ENCODE data around the gene OPN1MW2. TPM values are rescaled to one million over a fixed set of nuclear protein-coding genes. Genes with fewer than 3 reads are reported as not detected.
"Not testable (repeated sequence)": the region's sequence is repeated elsewhere in the genome, so short reads cannot be mapped to it uniquely, and the experiment has no call there.

OPN1MW2 gene
- total RNA-seq: not detected

GRCh38 chrX:154219456-154219855 lies at the start of gene OPN1MW2:
Gene OPN1MW2 (plus strand): TSS chrX:154219756. CDS start chrX:154219816, 60 bp downstream.
- H3K4me3 ChIP-seq; intact Hi-C loops (cut with DNase I); H3K4me1 ChIP-seq; DNase-seq (ENCODE audit: low spot score in 2 of 2); H3K27me3 ChIP-seq; H3K27ac ChIP-seq; H3K9me3 ChIP-seq; H3K36me3 ChIP-seq: not testable (repeated sequence)

- H3K4me3 ChIP-seq; H3K36me3 ChIP-seq; intact Hi-C loops (cut with DNase I); H3K27ac ChIP-seq; H3K9me3 ChIP-seq; H3K27me3 ChIP-seq; DNase-seq (ENCODE audit: low spot score in 2 of 2); H3K4me1 ChIP-seq: not testable (repeated sequence)
Measured at GRCh38 chrX:154172535-154172943, 47.0 kb upstream of the OPN1MW2 start.

- DNase-seq (ENCODE audit: low spot score in 2 of 2); H3K9me3 ChIP-seq; intact Hi-C loops (cut with DNase I); H3K4me3 ChIP-seq; H3K27me3 ChIP-seq; H3K36me3 ChIP-seq; H3K27ac ChIP-seq; H3K4me1 ChIP-seq: not testable (repeated sequence)
Measured at GRCh38 chrX:154174356-154174755, 45.2 kb upstream of the OPN1MW2 start.

GRCh38 chrX:154182296-154182695 lies 37.3 kb upstream of the OPN1MW2 start, which contains the start of gene OPN1MW:
Gene OPN1MW (plus strand): TSS chrX:154182596. CDS start chrX:154182678, 82 bp downstream.
- intact Hi-C loops (cut with DNase I); H3K4me1 ChIP-seq; H3K9me3 ChIP-seq; H3K4me3 ChIP-seq; H3K27ac ChIP-seq; H3K27me3 ChIP-seq; H3K36me3 ChIP-seq; DNase-seq (ENCODE audit: low spot score in 2 of 2): not testable (repeated sequence)

- H3K4me3 ChIP-seq; H3K9me3 ChIP-seq; H3K36me3 ChIP-seq; H3K27ac ChIP-seq; intact Hi-C loops (cut with DNase I); DNase-seq (ENCODE audit: low spot score in 2 of 2); H3K4me1 ChIP-seq; H3K27me3 ChIP-seq: not testable (repeated sequence)
Measured at GRCh38 chrX:154183794-154184193, 35.8 kb upstream of the OPN1MW2 start.

GRCh38 chrX:154192846-154193245 lies 26.7 kb upstream of the OPN1MW2 start:
- H3K27ac ChIP-seq; H3K27me3 ChIP-seq; H3K4me1 ChIP-seq; H3K9me3 ChIP-seq; H3K4me3 ChIP-seq; DNase-seq (ENCODE audit: low spot score in 2 of 2); intact Hi-C loops (cut with DNase I); H3K36me3 ChIP-seq: not testable (repeated sequence)

GRCh38 chrX:154194316-154194715 lies 25.2 kb upstream of the OPN1MW2 start:
- DNase-seq (ENCODE audit: low spot score in 2 of 2); H3K36me3 ChIP-seq; H3K4me3 ChIP-seq; H3K4me1 ChIP-seq; H3K27me3 ChIP-seq; H3K9me3 ChIP-seq; intact Hi-C loops (cut with DNase I); H3K27ac ChIP-seq: not testable (repeated sequence)

GRCh38 chrX:154196466-154196865 lies 23.1 kb upstream of the OPN1MW2 start:
- DNase-seq (ENCODE audit: low spot score in 2 of 2); H3K9me3 ChIP-seq; H3K4me1 ChIP-seq; H3K4me3 ChIP-seq; H3K36me3 ChIP-seq; H3K27me3 ChIP-seq; H3K27ac ChIP-seq; intact Hi-C loops (cut with DNase I): not testable (repeated sequence)

GRCh38 chrX:154209670-154210418 lies 9.7 kb upstream of the OPN1MW2 start:
- H3K4me3 ChIP-seq; H3K27me3 ChIP-seq; H3K27ac ChIP-seq; intact Hi-C loops (cut with DNase I); H3K9me3 ChIP-seq; DNase-seq (ENCODE audit: low spot score in 2 of 2); H3K4me1 ChIP-seq; H3K36me3 ChIP-seq: not testable (repeated sequence)

GRCh38 chrX:154211057-154211456 lies 8.5 kb upstream of the OPN1MW2 start:
- H3K4me1 ChIP-seq; H3K4me3 ChIP-seq; H3K27me3 ChIP-seq; H3K9me3 ChIP-seq; H3K36me3 ChIP-seq; intact Hi-C loops (cut with DNase I); H3K27ac ChIP-seq: not testable (repeated sequence)
- DNase-seq (ENCODE audit: low spot score in 2 of 2): peak in 1 of 2 donors; percentile 15

GRCh38 chrX:154211499-154211898 lies 8.1 kb upstream of the OPN1MW2 start:
- H3K36me3 ChIP-seq; H3K27me3 ChIP-seq; H3K27ac ChIP-seq; H3K9me3 ChIP-seq; intact Hi-C loops (cut with DNase I); H3K4me3 ChIP-seq; H3K4me1 ChIP-seq; DNase-seq (ENCODE audit: low spot score in 2 of 2): not testable (repeated sequence)

- intact Hi-C loops (cut with DNase I); H3K27ac ChIP-seq; H3K36me3 ChIP-seq; H3K9me3 ChIP-seq; H3K4me3 ChIP-seq; DNase-seq (ENCODE audit: low spot score in 2 of 2); H3K4me1 ChIP-seq; H3K27me3 ChIP-seq: not testable (repeated sequence)
Measured at GRCh38 chrX:154225292-154225691, 5.7 kb downstream of the OPN1MW2 start.

GRCh38 chrX:154226706-154227105 lies 7.2 kb downstream of the OPN1MW2 start:
- H3K9me3 ChIP-seq; H3K27me3 ChIP-seq; H3K36me3 ChIP-seq; DNase-seq (ENCODE audit: low spot score in 2 of 2); H3K27ac ChIP-seq; H3K4me3 ChIP-seq; H3K4me1 ChIP-seq; intact Hi-C loops (cut with DNase I): not testable (repeated sequence)

- H3K4me3 ChIP-seq; intact Hi-C loops (cut with DNase I); DNase-seq (ENCODE audit: low spot score in 2 of 2); H3K4me1 ChIP-seq; H3K9me3 ChIP-seq; H3K27me3 ChIP-seq; H3K36me3 ChIP-seq; H3K27ac ChIP-seq: not testable (repeated sequence)
Measured at GRCh38 chrX:154231443-154231842, 11.9 kb downstream of the OPN1MW2 start.

- H3K4me3 ChIP-seq; H3K4me1 ChIP-seq; DNase-seq (ENCODE audit: low spot score in 2 of 2); H3K27me3 ChIP-seq; intact Hi-C loops (cut with DNase I); H3K27ac ChIP-seq; H3K9me3 ChIP-seq; H3K36me3 ChIP-seq: not testable (repeated sequence)
Measured at GRCh38 chrX:154233620-154234019, 14.1 kb downstream of the OPN1MW2 start.

Measured in ascending aorta (tissue), 2 donors.